Fibroblast of skin of left biceps (primary cell): ENCODE results near the gene PSMA7.

ENCODE experiments used
- DNase-seq, 2 experiments: peaks; one replicate each; pipeline ENCODE4 v3.0.0-alpha.2; 2013; ENCODE audit warnings: low read depth in 2 of 2

Gene PSMA7

GRCh38 chr20:62136283-62137091 is 6.7 kb downstream of the PSMA7 start:
- DNase-seq: no peak

GRCh38 chr20:62135573-62136266 is 7.5 kb downstream of the PSMA7 start:
- DNase-seq: no peak

- no peak for DNase-seq
Observed at GRCh38 chr20:62134735-62135231, 8.4 kb downstream of the PSMA7 start.

GRCh38 chr20:62133864-62134263 is 9.3 kb downstream of the PSMA7 start:
- no peak for DNase-seq

GRCh38 chr20:62133051-62133845 is 9.9 kb downstream of the PSMA7 start:
- DNase-seq: no peak

- no peak for DNase-seq
Observed at GRCh38 chr20:62132421-62132820, 10.8 kb downstream of the PSMA7 start.

GRCh38 chr20:62131560-62132320 is 11.5 kb downstream of the PSMA7 start:
- no peak for DNase-seq

GRCh38 chr20:62129731-62130531 is 13.3 kb downstream of the PSMA7 start:
- no peak for DNase-seq

- no peak for DNase-seq
Observed at GRCh38 chr20:62128502-62128901, 14.7 kb downstream of the PSMA7 start.

GRCh38 chr20:62127799-62128198 is 15.4 kb downstream of the PSMA7 start:
- no peak for DNase-seq

- DNase-seq: no peak
Observed at GRCh38 chr20:62126141-62126540, 17.1 kb downstream of the PSMA7 start.

- no peak for DNase-seq
Observed at GRCh38 chr20:62123450-62124118, 19.6 kb downstream of the PSMA7 start.

- DNase-seq: no peak
Observed at GRCh38 chr20:62122654-62123449, 20.3 kb downstream of the PSMA7 start.

- DNase-seq: peak; percentile 94 to 97
Observed at GRCh38 chr20:62121776-62122653, 21.2 kb downstream of the PSMA7 start, which contains the start of gene LSM14B. Gene LSM14B, plus strand, starts transcription at chr20:62122475. Its CDS starts 192 bp downstream, at chr20:62122667.

GRCh38 chr20:62120990-62121775 is 22.0 kb downstream of the PSMA7 start:
- DNase-seq: no peak

GRCh38 chr20:62120365-62120762 is 22.8 kb downstream of the PSMA7 start:
- no peak for DNase-seq
